Activated CD8-positive, alpha-beta memory T cell treated with anti-CD3 and anti-CD28 coated beads for 36 hours (primary cell): ENCODE measurements around the gene PEAK1. TPM values are rescaled to one million over a fixed set of nuclear protein-coding genes. Genes with fewer than 3 reads are reported as not detected.

ENCODE experiments used
- CTCF ChIA-PET: fragments of 350-600 bp; sonication (Branson Sonifier 250); formaldehyde crosslinking; loops from one replicate; lab custom pipeline; 2021; ENCODE audit warnings: antibody characterized with exemption; lab: Charles Lee
- POLR2A ChIA-PET: fragments of 350-600 bp; sonication (Branson Sonifier 250); formaldehyde crosslinking; loops from one replicate; lab custom pipeline; 2021; ENCODE audit warnings: antibody characterized with exemption; lab: Charles Lee
- total RNA-seq, 2 experiments: library from RNA; stranded (reverse); gene quantifications; one replicate each; pipeline ENCODE4 v1.2.3, GENCODE V29; 2021

Gene PEAK1
- total RNA-seq, 2 experiments from 2014 or later = 27.8 to 30.5 TPM

- ChIA-PET POLR2A (no interaction called here), CTCF (no interaction called here)
These were observed 281.8 kb downstream of the PEAK1 start for GRCh38 chr15:77138167-77138522.

GRCh38 chr15:77135181-77135580 lies 284.7 kb downstream of the PEAK1 start:
- POLR2A ChIA-PET = no interaction called here
- CTCF ChIA-PET = no interaction called here

GRCh38 chr15:77130315-77130930 lies 289.5 kb downstream of the PEAK1 start:
- ChIA-PET POLR2A (no interaction called here), CTCF (interaction anchor here (1.1 kb wide), 1 partner anchor 413 kb away, joined by 3 read pairs; no protein-coding TSS in a partner anchor)

GRCh38 chr15:77127626-77128025 lies 292.3 kb downstream of the PEAK1 start:
- POLR2A ChIA-PET = no interaction called here
- CTCF ChIA-PET = no interaction called here

GRCh38 chr15:77126529-77127326 lies 293.2 kb downstream of the PEAK1 start:
- ChIA-PET POLR2A (no interaction called here), CTCF (interaction anchor here (3.5 kb wide), 1 partner anchor 370 kb away, joined by 9 read pairs; no protein-coding TSS in a partner anchor)

GRCh38 chr15:77123854-77124253 lies 296.1 kb downstream of the PEAK1 start:
- POLR2A ChIA-PET = no interaction called here
- CTCF ChIA-PET = interaction anchor here (3.5 kb wide), 1 partner anchor 373 kb away, joined by 9 read pairs; no protein-coding TSS in a partner anchor

GRCh38 chr15:77122576-77122975 lies 297.3 kb downstream of the PEAK1 start:
- ChIA-PET CTCF (interaction anchor here (1.3 kb wide), 1 partner anchor 149 kb away, joined by 4 read pairs; no protein-coding TSS in a partner anchor), POLR2A (no interaction called here)

- POLR2A ChIA-PET = no interaction called here
These were observed 298.3 kb downstream of the PEAK1 start for GRCh38 chr15:77121599-77121998.

GRCh38 chr15:77120576-77120975 lies 299.3 kb downstream of the PEAK1 start:
- POLR2A ChIA-PET = no interaction called here
- CTCF ChIA-PET = no interaction called here

More at GRCh38 chr15:77121599-77121998, 298.3 kb downstream of the PEAK1 start:
- CTCF ChIA-PET = interaction anchor here (0.6 to 1.3 kb wide), 2 partner anchors 148 to 271 kb away, joined by 4 to 6 read pairs; no protein-coding TSS in a partner anchor

GRCh38 chr15:77119446-77119845 lies 300.5 kb downstream of the PEAK1 start:
- POLR2A ChIA-PET = no interaction called here

GRCh38 chr15:77118882-77119321 lies 301.0 kb downstream of the PEAK1 start:
- ChIA-PET POLR2A (no interaction called here), CTCF (interaction anchor here (0.6 to 2.8 kb wide), 14 partner anchors 10 to 439 kb away, joined by 3 to 13 read pairs (median 4); no protein-coding TSS in a partner anchor)

More at GRCh38 chr15:77119446-77119845, 300.5 kb downstream of the PEAK1 start:
- CTCF ChIA-PET = interaction anchor here (0.6 to 2.8 kb wide), 12 partner anchors 10 to 423 kb away, joined by 3 to 13 read pairs (median 4); no protein-coding TSS in a partner anchor

- ChIA-PET POLR2A (no interaction called here), CTCF (no interaction called here)
These were observed 304.7 kb downstream of the PEAK1 start for GRCh38 chr15:77115179-77115578.

- ChIA-PET POLR2A (no interaction called here), CTCF (interaction anchor here (1.3 kb wide), 1 partner anchor 430 kb away, joined by 4 read pairs; no protein-coding TSS in a partner anchor)
These were observed 306.9 kb downstream of the PEAK1 start for GRCh38 chr15:77112838-77113504.

GRCh38 chr15:77111789-77112188 lies 308.1 kb downstream of the PEAK1 start:
- CTCF ChIA-PET = no interaction called here
- POLR2A ChIA-PET = no interaction called here

GRCh38 chr15:77107531-77108355 lies 312.2 kb downstream of the PEAK1 start:
- CTCF ChIA-PET = interaction anchor here (1.0 to 3.3 kb wide), 4 partner anchors 133 to 436 kb away, joined by 3 to 14 read pairs (median 9); no protein-coding TSS in a partner anchor
- POLR2A ChIA-PET = no interaction called here

GRCh38 chr15:77107068-77107467 lies 312.8 kb downstream of the PEAK1 start:
- ChIA-PET POLR2A (no interaction called here), CTCF (interaction anchor here (1.0 to 2.9 kb wide), 3 partner anchors 133 to 437 kb away, joined by 3 to 14 read pairs (median 4); no protein-coding TSS in a partner anchor)

- ChIA-PET CTCF (interaction anchor here (1.1 to 1.3 kb wide), 3 partner anchors 79 to 439 kb away, joined by 3 to 4 read pairs (median 3); no protein-coding TSS in a partner anchor), POLR2A (no interaction called here)
These were observed 315.7 kb downstream of the PEAK1 start for GRCh38 chr15:77104155-77104554.

- ChIA-PET CTCF (no interaction called here), POLR2A (no interaction called here)
These were observed 320.0 kb downstream of the PEAK1 start for GRCh38 chr15:77099741-77100463.
